GM13976 (cell line): ENCODE results near the gene DPP7.

Source experiments
- DNase-seq: peaks from one replicate; pipeline ENCODE4 v3.0.0; 2012; ENCODE audit warnings: low spot score
- CTCF ChIP-seq: IDR thresholded peaks from 2 replicates; pipeline ENCODE4 v1.5.1; 2012; ENCODE audit warnings: borderline replicate concordance, mild to moderate bottlenecking; ENCODE audit not compliant: insufficient read depth; ENCODE audit errors: extremely low read depth, missing control alignments, control extremely low read depth
- in situ Hi-C: fragments of 300-500 bp; cut with MboI; formaldehyde crosslinking; loops from one replicate; pipeline ENCODE4 v1.12.0; 2022; ENCODE audit warnings: low sequenced_read_pairs, mixed read lengths, inconsistent platforms; ENCODE audit not compliant: unreplicated experiment

DPP7 gene

GRCh38 chr9:137150617-137151457, 36.3 kb upstream of the DPP7 start:
- in situ Hi-C loops: no loop called here
- peak; percentile 91 for DNase-seq
- no peak for TF ChIP-seq CTCF

GRCh38 chr9:137149942-137150616, 35.5 kb upstream of the DPP7 start:
- TF ChIP-seq CTCF: no peak
- peak; percentile 90 for DNase-seq
- in situ Hi-C loops: no loop called here

- no peak for DNase-seq
- in situ Hi-C loops: no loop called here
Observed at GRCh38 chr9:137149363-137149762, 34.8 kb upstream of the DPP7 start.

GRCh38 chr9:137148661-137149060, 34.1 kb upstream of the DPP7 start:
- no peak for DNase-seq
- TF ChIP-seq CTCF: no peak
- in situ Hi-C loops: no loop called here

More at GRCh38 chr9:137149363-137149762, 34.8 kb upstream of the DPP7 start:
- TF ChIP-seq CTCF: no peak

- DNase-seq: no peak
- no peak for TF ChIP-seq CTCF
- in situ Hi-C loops: no loop called here
Observed at GRCh38 chr9:137148242-137148641, 33.7 kb upstream of the DPP7 start.

GRCh38 chr9:137147793-137148160, 33.2 kb upstream of the DPP7 start:
- no peak for TF ChIP-seq CTCF
- no peak for DNase-seq
- in situ Hi-C loops: no loop called here
